ENCODE data around the gene RSPO1. TPM values are rescaled to one million over a fixed set of nuclear protein-coding genes. Genes with fewer than 3 reads are reported as not detected.

The RSPO1 gene
- total RNA-seq, 1 donor from 2014 or later, result 9.1 TPM

- ATAC-seq, result no peak
- Histone ChIP-seq H3K36me3 (no peaks in the 10 kb centered on the region), H3K27me3 (peaks cover 12% of the 10 kb centered on the region), H3K4me3 (no peak overlapping the region), H3K27ac (no peak overlapping the region), H3K9me3 (no peaks in the 10 kb centered on the region), H3K4me1 (no peaks in the 10 kb centered on the region)
- intact Hi-C loops (cut with DNase I), result no loop called here
- no peak for DNase-seq
- no peak for TF ChIP-seq CTCF (IDR thresholded peaks at IDR 0.05)
Observed at GRCh38 chr1:37614105-37614504, 20.6 kb downstream of the RSPO1 start.

DNA sequence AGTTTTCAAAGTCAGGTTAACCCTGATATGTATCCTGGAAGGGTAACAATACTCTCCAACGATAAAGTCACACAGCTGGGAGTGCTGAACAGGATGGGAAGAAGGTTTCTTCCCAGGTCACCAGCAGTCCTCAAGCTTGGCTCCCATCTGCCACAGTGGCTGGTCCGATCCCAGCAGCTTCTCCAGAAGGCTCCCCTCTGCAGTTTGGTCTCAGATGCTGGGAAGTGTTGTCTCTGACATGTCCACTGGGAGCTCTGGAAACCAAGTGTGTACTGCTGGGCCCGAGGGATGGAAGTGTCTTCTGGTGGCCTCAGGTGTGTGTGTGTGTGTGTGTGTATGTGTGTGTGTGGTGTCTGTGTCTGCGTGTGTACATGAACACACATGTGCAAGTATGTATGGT is 22.5 kb downstream of the RSPO1 start:
- ATAC-seq, result no peak
- DNase-seq, result no peak
- no peak for TF ChIP-seq CTCF (IDR thresholded peaks at IDR 0.05)
- intact Hi-C loops (cut with DNase I), result no loop called here
- H3K9me3 ChIP-seq, result no peaks in the 10 kb centered on the region
- H3K4me3 ChIP-seq, result no peak overlapping the region
- H3K27ac ChIP-seq, result no peak overlapping the region
- peaks cover 12% of the 10 kb centered on the region for H3K27me3 ChIP-seq
- H3K4me1 ChIP-seq, result no peaks in the 10 kb centered on the region
- H3K36me3 ChIP-seq, result no peaks in the 10 kb centered on the region

DNA sequence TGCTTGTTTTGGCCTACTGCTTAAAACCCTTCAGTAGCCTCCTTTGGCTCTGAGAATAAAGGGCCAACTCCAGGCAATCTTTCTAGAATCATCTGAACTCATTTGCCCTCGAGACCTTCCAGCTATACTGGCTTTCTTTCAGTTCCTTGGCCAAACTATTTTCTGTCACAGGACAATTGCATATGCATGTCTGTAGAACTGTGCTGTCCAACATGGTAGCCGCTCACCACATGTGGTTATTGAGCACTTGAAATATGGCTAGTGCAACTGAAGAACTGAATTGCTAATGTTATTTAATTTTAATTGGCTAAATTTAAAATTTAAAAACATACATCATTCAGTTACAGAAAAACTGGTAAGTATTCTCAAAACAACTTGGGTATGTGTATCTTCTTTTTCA is 24.7 kb downstream of the RSPO1 start:
- no peak for TF ChIP-seq CTCF (IDR thresholded peaks at IDR 0.05)
- DNase-seq (no peak), ATAC-seq (no peak)
- H3K36me3 ChIP-seq, result no peaks in the 10 kb centered on the region
- H3K27ac ChIP-seq, result no peak overlapping the region
- H3K4me1 ChIP-seq, result peaks cover 7% of the 10 kb centered on the region
- H3K4me3 ChIP-seq, result no peak overlapping the region
- no peaks in the 10 kb centered on the region for H3K9me3 ChIP-seq
- intact Hi-C loops (cut with DNase I), result loop anchor here (10.0 kb wide), 1 partner anchor 75 kb away; no protein-coding TSS in a partner anchor
- peaks cover 3% of the 10 kb centered on the region for H3K27me3 ChIP-seq

DNA sequence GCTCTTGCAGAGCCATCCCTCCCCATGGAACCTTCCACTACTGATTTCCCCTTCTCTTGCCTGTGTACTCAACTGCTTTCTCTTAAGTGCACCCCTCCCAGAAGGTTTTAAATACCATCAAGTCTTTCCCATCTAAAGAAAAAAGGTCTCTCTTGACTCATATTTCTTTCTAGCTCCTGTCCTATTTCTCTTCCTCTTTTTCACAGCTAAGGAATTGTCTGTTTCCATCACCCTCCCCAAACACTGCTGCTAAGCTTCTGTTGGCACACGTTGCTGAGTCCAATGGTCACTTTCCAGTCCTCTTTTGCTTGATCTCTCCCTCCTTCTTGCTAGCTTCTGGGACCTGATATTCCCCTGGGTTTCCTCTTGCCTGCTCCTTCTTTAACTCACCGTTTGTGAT is 25.7 kb downstream of the RSPO1 start:
- no peak overlapping the region for H3K27ac ChIP-seq
- H3K4me1 ChIP-seq, result peaks cover 7% of the 10 kb centered on the region
- no peaks in the 10 kb centered on the region for H3K9me3 ChIP-seq
- no peak overlapping the region for H3K4me3 ChIP-seq
- no peak for DNase-seq
- no peaks in the 10 kb centered on the region for H3K27me3 ChIP-seq
- intact Hi-C loops (cut with DNase I), result loop anchor here (10.0 kb wide), 1 partner anchor 76 kb away; no protein-coding TSS in a partner anchor
- no peak for ATAC-seq
- no peak for TF ChIP-seq CTCF (IDR thresholded peaks at IDR 0.05)
- no peaks in the 10 kb centered on the region for H3K36me3 ChIP-seq

DNA sequence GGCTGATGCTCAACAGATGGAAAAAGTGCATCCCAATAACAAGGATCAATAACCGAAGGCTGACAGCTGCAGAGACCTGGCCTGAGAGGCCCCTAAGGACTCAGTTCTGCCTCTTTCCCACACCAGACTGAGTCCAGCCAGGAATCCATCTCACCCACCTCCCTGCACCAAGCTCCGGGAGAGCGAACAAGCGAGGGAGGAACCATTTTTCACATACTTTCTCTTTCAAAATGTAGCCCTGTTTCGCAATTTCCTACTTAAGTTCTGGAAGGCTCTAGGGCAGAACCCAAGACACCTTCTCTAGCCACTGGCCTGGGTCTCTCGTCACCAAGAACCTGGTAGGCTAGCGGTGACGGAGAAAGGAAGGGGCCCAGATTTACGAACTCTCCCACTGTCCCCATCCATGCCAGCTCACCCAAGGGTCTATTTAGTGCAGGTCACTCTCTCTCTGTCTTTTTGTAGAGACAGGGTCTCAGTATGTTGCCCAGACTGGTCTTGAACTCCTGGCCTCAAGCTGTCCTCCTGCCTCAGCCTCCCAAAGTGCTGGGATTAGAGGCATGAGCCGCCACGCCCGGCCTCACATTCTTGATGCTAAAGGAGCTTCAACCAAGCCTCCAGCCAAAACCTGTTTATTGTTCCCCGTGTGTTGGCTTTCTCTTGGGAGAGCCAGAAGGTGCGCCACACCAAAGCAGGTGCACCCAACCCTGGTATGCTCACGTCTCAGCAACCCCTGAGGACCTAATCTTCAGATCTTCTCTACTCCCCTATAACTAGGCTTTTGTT is 28.0 kb downstream of the RSPO1 start:
- Histone ChIP-seq H3K4me3 (no peak overlapping the region), H3K27ac (peak overlapping the region; percentile 67), H3K9me3 (no peaks in the 10 kb centered on the region), H3K27me3 (no peaks in the 10 kb centered on the region), H3K4me1 (peaks cover 13% of the 10 kb centered on the region), H3K36me3 (no peaks in the 10 kb centered on the region)
- DNase-seq, result no peak
- no peak for TF ChIP-seq CTCF (IDR thresholded peaks at IDR 0.05)
- ATAC-seq, result peak; percentile 66
- intact Hi-C loops (cut with DNase I), result loop anchor here (10.0 kb wide), 1 partner anchor 78 kb away; no protein-coding TSS in a partner anchor
